ENCODE measurements around the gene LMF1.
"Not testable (repeated sequence)": the region's sequence is repeated elsewhere in the genome, so short reads cannot be mapped to it uniquely, and the experiment has no call there.

LMF1 gene

DNA sequence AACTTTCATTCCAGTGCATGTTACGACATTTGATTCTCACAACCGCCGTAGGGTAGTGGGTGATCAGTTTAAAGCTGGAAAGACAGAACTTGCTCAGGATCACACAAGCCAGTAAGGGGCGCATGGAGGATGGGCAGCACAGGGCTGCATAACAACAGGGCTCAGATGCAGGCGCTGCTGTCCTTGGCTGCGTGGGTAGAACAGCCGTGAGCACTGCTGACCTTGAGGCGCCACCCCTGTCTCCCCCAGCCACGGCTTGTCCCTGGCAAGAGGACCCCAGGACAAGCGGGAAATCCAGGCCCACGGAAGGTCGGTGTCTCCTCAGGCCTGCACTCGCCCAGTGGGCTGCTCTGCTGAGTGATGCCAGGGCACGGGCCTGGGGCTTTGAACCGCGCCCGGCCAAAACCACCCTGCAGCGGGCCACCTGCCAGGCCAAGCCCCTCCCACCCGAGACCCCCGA, 84.7 kb downstream of the LMF1 start:
- DNase-seq (ENCODE audit: extremely low read depth, low read depth): no peak
- no peak overlapping the region for H3K4me3 ChIP-seq (replicated peaks; ENCODE audit: low read depth, low read length)
- TF ChIP-seq, protein P1, sequence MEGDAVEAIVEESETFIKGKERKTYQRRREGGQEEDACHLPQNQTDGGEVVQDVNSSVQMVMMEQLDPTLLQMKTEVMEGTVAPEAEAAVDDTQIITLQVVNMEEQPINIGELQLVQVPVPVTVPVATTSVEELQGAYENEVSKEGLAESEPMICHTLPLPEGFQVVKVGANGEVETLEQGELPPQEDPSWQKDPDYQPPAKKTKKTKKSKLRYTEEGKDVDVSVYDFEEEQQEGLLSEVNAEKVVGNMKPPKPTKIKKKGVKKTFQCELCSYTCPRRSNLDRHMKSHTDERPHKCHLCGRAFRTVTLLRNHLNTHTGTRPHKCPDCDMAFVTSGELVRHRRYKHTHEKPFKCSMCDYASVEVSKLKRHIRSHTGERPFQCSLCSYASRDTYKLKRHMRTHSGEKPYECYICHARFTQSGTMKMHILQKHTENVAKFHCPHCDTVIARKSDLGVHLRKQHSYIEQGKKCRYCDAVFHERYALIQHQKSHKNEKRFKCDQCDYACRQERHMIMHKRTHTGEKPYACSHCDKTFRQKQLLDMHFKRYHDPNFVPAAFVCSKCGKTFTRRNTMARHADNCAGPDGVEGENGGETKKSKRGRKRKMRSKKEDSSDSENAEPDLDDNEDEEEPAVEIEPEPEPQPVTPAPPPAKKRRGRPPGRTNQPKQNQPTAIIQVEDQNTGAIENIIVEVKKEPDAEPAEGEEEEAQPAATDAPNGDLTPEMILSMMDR (IDR thresholded peaks at IDR 0.05; ENCODE audit: low read depth, low read length, missing control alignments): no peak

DNA sequence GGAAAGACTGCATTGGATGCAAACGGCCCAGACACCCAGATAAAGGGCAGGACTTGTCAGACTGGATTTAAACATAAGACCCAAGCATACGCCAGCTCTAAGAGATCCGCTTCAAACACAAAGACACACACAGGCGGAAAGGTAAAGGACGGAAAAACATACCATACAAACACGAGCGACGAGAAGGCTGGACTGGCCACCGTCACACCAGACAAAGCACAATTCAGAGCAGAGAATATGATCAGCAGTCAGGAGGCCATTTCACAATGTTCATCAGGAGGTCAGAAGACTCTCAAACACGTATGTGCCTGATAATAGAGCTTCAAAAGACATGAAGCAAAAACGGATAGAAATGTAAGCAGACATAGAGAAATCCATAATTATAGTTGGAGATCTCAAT, 85.4 kb downstream of the LMF1 start:
- no peak overlapping the region for H3K4me3 ChIP-seq (replicated peaks; ENCODE audit: low read depth, low read length)
- DNase-seq (ENCODE audit: extremely low read depth, low read depth): no peak
- TF ChIP-seq, protein P1 (IDR thresholded peaks at IDR 0.05; ENCODE audit: low read depth, low read length, missing control alignments): no peak

DNA sequence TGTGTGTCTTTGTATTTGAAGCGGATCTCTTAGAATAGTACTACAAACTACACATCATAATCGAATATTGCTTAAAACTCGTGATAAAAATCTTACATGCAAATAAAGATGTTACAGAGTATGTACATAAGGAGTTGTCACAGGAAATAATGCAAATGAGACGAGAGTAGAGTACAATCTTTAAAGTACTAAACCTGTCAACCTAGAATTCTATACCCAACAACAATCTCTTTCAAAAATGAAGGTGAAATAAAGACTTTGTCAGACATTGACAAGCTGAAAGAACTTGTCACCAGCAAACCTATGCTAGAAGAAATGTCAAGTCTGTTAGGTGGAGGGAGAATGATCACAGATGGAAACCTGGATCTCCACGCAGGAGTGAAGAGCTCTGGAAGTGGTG, 86.6 kb downstream of the LMF1 start:
- TF ChIP-seq, protein P1 (IDR thresholded peaks at IDR 0.05; ENCODE audit: low read depth, low read length, missing control alignments): no peak
- DNase-seq (ENCODE audit: extremely low read depth, low read depth): no peak
- H3K4me3 ChIP-seq (replicated peaks; ENCODE audit: low read depth, low read length): no peak overlapping the region

DNA sequence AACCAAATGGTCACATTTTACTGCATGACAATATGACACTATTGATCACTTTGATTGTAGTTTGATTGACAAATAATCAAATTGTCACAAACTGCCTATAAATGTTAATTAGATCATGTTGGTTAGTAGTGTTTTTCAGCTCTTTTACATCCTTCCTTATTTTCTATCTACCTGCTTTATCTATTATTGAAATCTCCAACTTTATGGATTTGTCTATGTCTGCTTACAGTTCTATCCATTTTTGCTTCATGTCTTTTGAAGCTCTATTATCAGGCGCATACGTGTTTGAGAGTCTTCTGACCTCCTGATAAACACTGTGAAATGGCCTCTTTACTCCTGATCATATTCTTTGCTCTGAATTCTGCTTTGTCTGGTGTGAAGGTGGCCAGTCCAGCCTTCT, 87.0 kb downstream of the LMF1 start:
- DNase-seq (ENCODE audit: extremely low read depth, low read depth): no peak
- TF ChIP-seq, protein P1 (IDR thresholded peaks at IDR 0.05; ENCODE audit: low read depth, low read length, missing control alignments): no peak
- no peak overlapping the region for H3K4me3 ChIP-seq (replicated peaks; ENCODE audit: low read depth, low read length)

DNA sequence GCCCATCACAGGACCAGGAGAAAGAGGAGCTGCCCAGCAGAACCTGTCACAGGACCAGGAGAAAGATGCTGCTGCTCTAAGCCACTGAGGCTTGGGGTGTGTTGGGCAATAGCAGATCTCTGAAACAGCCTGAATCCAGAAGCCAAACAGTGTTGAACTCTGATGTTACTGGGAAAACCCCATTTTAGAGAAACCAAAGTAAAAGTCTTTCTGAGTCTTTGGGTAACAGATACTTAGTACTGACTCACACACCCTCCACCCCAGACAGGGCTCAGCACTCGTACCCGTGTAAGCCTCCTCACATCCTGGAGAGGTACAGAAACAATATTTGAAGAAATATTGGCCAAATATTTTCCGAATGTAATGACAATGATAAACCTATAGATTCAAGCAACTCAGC, 87.4 kb downstream of the LMF1 start:
- DNase-seq (ENCODE audit: extremely low read depth, low read depth): no peak
- H3K4me3 ChIP-seq (replicated peaks; ENCODE audit: low read depth, low read length): no peak overlapping the region
- TF ChIP-seq, protein P1 (IDR thresholded peaks at IDR 0.05; ENCODE audit: low read depth, low read length, missing control alignments): no peak

DNA sequence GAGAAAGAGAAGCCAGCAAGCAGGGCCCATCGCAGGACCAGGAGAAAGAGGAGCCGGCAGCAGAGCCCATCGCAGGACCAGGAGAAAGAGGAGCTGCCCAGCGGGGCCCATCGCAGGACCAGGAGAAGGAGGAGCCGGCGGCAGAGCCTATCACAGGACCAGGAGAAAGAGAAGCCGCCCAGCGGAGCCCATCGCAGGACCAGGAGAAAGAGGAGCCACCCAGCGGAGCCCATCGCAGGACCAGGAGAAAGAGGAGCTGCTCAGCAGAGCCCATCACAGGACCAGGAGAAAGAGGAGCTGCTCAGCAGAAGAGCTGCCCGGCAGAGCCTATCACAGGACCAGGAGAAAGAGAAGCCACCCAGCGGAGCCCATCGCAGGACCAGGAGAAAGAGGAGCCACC, 88.1 kb downstream of the LMF1 start:
- not testable (repeated sequence) for DNase-seq (ENCODE audit: extremely low read depth, low read depth); H3K4me3 ChIP-seq (replicated peaks; ENCODE audit: low read depth, low read length)

DNA sequence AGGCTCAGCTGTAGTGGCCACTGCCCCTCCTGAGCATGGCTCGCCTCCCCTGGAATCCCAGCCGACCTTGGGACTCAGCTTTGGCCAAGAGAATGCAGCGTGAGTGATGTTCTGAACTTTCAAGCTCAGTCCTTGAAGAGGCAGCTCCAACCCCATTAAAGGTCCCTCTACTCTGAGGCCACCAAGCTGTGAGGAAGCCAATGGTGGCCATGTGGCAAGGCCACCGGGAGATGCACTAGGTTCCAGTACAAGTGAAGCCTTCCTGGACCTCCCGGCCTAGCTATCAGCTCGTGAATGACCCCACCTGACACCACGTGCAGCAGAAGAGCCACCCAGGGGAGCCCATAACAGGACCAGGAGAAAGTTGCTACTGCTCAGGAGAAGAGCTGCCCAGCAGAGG, 88.5 kb downstream of the LMF1 start:
- H3K4me3 ChIP-seq (replicated peaks; ENCODE audit: low read depth, low read length): no peak overlapping the region
- TF ChIP-seq, protein P1 (IDR thresholded peaks at IDR 0.05; ENCODE audit: low read depth, low read length, missing control alignments): no peak
- no peak for DNase-seq (ENCODE audit: extremely low read depth, low read depth)

Data from HFF-Myc (cell line).